Adrenal gland (tissue), 5 donors: Measurements from ENCODE around the gene HIP1R.

Experiments
- CTCF ChIP-seq, 6 experiments: fragments of 450-650 bp in 4 of 6; fragments of 200-600 bp in 2 of 6; sonication (generic) in 1 of 6; IDR thresholded peaks; 1 replicate in 5 of 6; 2 replicates in 1 of 6; pipeline versions ENCODE4 v1.5.1 to v1.8.0; 2016 to 2021; ENCODE audit warnings: antibody characterized with exemption in 6 of 6, mild to moderate bottlenecking in 2 of 6, moderate library complexity in 1 of 6
- POLR2A ChIP-seq, 2 donors: fragments of 450-650 bp; IDR thresholded peaks; one replicate each; pipeline ENCODE4 v1.6.1; 2017; ENCODE audit warnings: antibody characterized with exemption in 2 of 2, mild to moderate bottlenecking in 2 of 2, moderate library complexity in 1 of 2
- donor health status: DM: no; HTN: no; CAD: no.

GRCh38 chr12:122873540-122873939 is 38.3 kb downstream of the HIP1R start:
- TF ChIP-seq CTCF (IDR thresholded peaks at IDR 0.05), result no peak
- TF ChIP-seq POLR2A (IDR thresholded peaks at IDR 0.05), result no peak
